AG08395 (cell line): ENCODE measurements around the gene GLIS1.

Source experiments
- DNase-seq: peaks from one replicate; pipeline ENCODE4 v3.0.0; 2012; ENCODE audit warnings: mixed read lengths, low spot score

GLIS1 gene

GRCh38 chr1:53463961-53464899, 274.7 kb downstream of the GLIS1 start:
- DNase-seq = no peak

- DNase-seq = no peak
Observed at GRCh38 chr1:53462769-53463501, 276.0 kb downstream of the GLIS1 start.

- no peak for DNase-seq
Observed at GRCh38 chr1:53462193-53462592, 276.8 kb downstream of the GLIS1 start.

GRCh38 chr1:53461323-53462044, 277.5 kb downstream of the GLIS1 start:
- no peak for DNase-seq

- DNase-seq = no peak
Observed at GRCh38 chr1:53460666-53461322, 278.2 kb downstream of the GLIS1 start.

GRCh38 chr1:53460211-53460634, 278.7 kb downstream of the GLIS1 start:
- no peak for DNase-seq

GRCh38 chr1:53459321-53460175, 279.4 kb downstream of the GLIS1 start, which contains the start of gene DMRTB1:
DMRTB1 (plus strand) TSS chr1:53459399; CDS start chr1:53459454, 55 bp downstream.
- no peak for DNase-seq

GRCh38 chr1:53458634-53459033, 280.3 kb downstream of the GLIS1 start:
- DNase-seq = no peak
